ENCODE results near the gene RABL6. TPM values are rescaled to one million over a fixed set of nuclear protein-coding genes. Genes with fewer than 3 reads are reported as not detected.
"Not testable (repeated sequence)": the region's sequence is repeated elsewhere in the genome, so short reads cannot be mapped to it uniquely, and the experiment has no call there.

RABL6 gene
- total RNA-seq, result 115 and 116 TPM in 2 replicates

GRCh38 chr9:136807281-136808074 is at the start of gene RABL6:
Gene RABL6 (plus strand): TSS chr9:136807948. CDS start chr9:136808197, 249 bp downstream.
- intact Hi-C loops (cut with micrococcal nuclease), result loop anchor here (2.0 to 10.0 kb wide), 4 partner anchors 35 to 417 kb away; partner anchors contain the start of genes AJM1, CYSRT1, NOTCH1 and RNF208

- intact Hi-C loops (cut with micrococcal nuclease), result no loop called here
Measured at GRCh38 chr9:136759001-136759400, 48.7 kb upstream of the RABL6 start.

DNA sequence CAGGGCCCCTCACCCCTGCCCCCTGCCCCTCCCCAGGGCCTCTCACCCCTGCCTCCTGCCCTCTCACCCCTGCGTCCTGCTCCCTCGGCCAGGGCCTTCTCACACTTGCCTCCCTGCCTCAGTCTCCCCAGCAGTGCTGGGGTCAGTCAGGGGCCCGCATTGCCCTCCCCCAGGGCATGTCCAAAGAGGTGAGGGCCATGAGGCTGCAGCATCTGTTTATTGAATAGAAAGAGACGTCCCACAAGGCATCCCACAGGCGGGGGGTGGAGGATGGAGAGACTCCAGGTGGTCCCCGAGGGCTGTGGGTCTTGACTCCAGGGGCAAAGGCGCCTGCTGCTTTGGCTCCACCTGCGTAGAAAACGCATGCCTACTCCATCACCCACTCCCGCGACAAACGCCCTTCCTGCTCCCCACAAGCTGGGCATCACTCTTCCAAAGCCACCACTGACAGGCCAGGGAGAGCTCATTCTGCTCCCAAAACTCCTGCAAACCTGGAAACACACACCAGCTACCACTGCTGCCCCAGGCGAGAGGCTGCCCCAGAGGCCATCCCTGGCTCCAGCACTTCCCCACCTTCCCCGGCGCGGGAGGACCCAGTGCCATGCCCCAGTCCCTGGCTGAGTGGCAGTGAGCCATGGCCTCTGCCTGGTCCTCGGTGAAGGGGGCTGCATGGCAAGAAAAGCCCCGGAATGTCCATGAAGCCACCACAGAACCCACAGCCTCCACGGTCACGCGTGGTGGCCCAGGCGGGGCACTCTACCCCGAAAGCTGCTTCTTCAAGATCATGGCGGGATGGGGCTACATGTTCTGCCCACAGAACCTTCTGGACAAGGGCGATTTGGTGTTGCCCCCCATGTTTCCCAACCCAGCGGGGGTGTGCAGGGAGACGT is 48.1 kb upstream of the RABL6 start:
- intact Hi-C loops (cut with micrococcal nuclease), result no loop called here

- intact Hi-C loops (cut with micrococcal nuclease), result no loop called here
Measured at GRCh38 chr9:136760424-136760823, 47.3 kb upstream of the RABL6 start.

DNA sequence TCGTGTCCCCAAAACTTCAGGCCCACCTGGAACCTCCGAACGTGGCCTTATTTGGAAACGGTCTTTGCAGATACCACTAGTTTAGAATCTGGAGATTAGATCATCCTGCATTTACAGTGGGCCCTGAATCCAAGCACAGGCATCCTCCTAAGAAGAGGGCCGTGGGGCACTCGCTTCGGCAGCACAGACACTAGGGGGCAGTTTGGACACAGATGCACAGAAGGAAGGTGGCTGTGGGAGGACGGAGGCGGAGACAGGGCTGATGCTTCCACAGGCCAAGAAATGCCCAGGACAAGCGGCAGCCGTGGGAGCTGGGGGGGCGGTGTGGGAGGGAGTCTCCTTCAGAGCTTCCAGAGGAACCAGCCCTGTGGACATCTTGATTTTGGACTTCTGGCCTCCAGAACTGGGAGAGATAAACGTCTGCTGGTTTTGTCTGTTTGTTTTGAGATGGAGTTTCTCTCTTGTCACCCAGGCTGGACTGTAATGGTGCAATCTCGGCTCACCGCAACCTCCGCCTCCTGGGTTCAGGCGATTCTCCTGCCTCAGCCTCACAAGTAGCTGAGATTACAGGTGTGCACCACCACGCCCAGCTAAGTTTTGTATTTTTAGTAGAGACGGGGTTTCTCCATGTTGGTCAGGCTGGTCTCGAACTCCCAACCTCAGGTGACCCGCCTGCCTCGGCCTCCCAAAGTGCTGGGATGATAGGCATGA is 46.8 kb upstream of the RABL6 start:
- intact Hi-C loops (cut with micrococcal nuclease), result not testable (repeated sequence)

DNA sequence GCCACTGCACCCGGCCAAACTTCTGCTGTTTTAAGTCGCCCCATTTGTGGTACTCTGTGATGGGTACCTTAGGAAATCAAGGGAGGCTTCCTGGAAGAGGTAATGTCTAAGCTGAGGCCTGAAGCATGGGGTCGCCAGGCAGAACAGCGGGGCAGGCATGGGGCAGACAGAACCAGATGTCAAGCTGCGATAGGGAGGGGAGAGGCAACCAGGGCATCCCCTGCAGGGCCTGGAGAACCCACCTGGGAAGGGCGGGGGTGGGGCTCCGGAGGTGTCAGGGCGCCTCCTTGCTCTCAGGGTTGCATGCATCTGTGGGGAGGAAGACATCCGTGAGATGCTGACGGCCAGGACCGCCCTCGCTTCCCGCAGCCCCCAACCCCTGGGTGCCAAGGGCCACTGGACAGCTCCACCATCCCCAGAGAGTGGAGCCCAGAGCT is 46.2 kb upstream of the RABL6 start:
- intact Hi-C loops (cut with micrococcal nuclease), result no loop called here

GRCh38 chr9:136762221-136762691 is 45.5 kb upstream of the RABL6 start:
- intact Hi-C loops (cut with micrococcal nuclease), result no loop called here

DNA sequence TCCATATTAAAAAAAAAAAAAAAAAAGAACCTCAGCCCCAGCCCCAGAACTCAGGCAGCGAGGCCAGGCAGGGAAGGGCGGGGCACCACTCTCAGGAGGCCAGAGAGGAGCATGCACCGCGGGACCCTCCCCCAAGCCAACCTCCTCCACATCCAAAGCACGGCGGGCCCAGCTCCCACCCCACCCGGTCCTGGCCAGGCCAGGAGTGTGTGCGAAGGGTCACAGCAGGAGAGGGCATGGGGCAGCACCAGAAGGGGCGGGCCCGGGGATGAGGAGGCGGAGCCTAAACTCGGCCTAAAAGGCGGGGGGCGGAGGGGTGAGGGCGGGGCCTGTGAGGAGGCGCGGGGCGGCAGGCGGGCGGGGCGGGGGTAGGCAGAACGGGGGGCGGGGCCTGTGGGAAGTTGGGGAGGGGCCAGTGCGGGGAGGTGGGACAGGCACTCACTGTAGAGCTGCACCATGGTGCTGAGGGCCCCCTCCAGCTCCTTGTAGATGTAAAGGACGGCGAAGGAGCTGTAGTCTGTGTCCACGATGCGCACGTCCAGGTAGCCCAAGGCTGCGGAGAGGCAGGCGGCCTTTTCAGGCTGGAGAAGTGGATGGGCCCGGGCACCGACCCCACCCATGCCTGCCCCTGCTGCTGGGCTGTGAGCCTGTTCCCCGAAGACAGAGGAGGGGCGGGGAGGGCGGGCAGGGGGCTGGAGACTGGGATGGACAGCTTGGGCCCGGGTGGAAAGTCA is 44.7 kb upstream of the RABL6 start:
- intact Hi-C loops (cut with micrococcal nuclease), result no loop called here

- intact Hi-C loops (cut with micrococcal nuclease), result no loop called here
Measured at GRCh38 chr9:136763649-136764035, 44.1 kb upstream of the RABL6 start.

GRCh38 chr9:136764301-136764891 is 43.4 kb upstream of the RABL6 start, which contains the start of gene LCN15:
Gene LCN15 (minus strand): TSS chr9:136764518. CDS start chr9:136764488, 30 bp downstream.
- intact Hi-C loops (cut with micrococcal nuclease), result no loop called here

DNA sequence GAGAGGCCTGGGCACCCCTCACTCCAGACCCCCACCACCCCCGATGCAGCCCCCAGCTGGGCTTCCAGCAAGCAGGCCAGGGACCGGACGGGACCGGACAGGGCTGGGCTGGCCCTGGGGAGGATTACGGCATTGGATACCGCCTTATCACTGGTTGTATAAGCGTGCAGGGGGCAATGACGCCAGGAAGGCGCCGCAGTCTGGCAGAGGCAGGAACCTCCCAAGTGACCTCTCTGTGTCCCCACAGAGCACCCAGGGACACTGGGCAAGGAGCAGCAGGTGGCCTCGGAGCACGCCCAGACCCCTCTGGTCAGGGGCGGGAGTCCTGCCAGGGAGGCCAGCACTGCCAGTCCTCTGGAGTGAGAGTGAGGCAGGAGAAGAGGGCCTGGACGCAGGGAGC is 42.7 kb upstream of the RABL6 start:
- intact Hi-C loops (cut with micrococcal nuclease), result no loop called here

DNA sequence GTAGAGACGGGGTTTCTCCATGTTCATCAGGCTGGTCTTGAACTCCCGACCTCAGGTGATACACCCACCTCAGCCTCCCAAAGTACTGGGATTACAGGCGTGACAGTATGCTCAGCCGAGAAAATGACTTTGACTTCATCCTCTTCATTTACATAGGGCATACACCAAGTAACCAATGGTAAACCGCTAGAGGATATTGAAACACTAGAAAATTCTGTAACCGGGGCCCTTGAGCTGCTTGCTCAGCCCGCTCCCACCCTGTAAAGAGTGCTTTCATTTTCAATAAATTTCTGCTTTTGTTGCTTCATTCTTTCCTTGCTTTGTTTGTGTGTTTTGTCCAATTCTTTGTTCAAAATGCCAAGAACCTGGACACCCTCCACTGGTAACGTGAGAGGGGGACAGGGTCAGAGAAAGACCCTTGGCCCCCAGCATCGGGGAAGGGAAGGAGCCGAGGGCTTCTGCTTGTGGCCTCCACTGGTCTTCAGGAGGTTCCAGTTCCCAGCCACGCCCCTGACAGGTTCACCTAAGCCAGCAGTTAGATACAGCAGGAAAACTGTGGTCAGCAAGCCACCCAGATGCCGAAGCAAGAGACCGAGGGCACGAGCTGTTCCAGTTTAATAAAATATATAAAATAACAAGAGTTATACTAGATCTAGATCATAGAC is 41.9 kb upstream of the RABL6 start:
- intact Hi-C loops (cut with micrococcal nuclease), result not testable (repeated sequence)

- intact Hi-C loops (cut with micrococcal nuclease), result not testable (repeated sequence)
Measured at GRCh38 chr9:136766410-136767120, 41.2 kb upstream of the RABL6 start.

DNA sequence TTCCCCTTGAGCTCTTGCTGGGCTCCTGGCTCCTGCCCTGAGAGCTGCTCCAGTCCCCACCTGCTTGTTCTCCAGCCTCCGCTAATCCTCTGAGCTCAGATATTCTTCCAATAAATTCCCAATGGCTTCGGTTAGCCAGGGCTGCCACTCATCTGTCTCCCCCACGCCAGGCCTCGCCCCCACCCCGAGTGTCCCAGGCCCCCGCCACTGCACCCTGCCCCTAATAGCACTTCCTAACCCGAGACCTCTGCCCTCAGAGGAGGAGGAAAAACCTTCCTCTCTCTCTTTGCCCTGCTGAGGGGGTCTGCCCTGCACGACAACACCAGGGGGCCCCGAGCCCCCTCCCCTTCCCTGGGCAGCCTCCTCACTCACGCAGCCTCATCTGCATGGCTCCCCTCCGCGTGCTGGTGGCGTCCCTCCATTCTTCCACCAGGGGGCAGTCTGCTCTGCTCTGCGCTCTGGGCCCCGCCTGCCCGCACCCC is 38.0 kb upstream of the RABL6 start:
- intact Hi-C loops (cut with micrococcal nuclease), result no loop called here

- intact Hi-C loops (cut with micrococcal nuclease), result no loop called here
Measured at GRCh38 chr9:136771907-136772415, 35.8 kb upstream of the RABL6 start.

DNA sequence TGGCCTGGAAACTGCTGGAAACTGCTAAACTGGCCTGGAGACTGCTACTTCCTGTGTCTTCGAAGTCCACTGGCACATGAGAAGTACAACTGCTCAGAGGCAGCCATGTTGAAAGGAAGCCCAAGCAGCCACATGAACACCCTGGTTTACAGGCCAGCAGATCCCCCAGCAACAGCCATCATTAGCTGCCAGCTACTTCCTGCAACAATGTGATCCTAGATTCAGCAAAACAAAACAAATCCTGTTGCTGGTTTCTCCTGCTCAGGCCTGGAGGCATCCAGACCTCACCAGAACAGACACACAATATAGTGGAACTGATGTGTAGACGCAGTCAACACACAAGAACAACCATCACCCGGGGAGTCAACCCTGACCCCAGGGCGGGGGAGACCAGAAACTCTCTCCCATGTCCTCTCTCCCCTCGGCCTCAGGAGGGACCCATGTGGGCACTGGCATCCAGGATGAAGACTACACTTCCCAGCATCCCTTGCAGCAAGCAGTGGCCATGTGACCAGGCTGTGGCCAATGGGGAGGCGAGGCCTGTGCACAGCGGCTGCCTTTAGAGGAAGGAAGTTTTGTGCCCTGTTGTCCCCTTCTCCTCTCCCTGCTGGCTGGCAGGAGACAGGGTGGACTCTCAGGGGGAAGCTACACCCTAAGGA is 34.2 kb upstream of the RABL6 start:
- intact Hi-C loops (cut with micrococcal nuclease), result no loop called here

- intact Hi-C loops (cut with micrococcal nuclease), result no loop called here
Measured at GRCh38 chr9:136774416-136775045, 33.2 kb upstream of the RABL6 start.

GRCh38 chr9:136775191-136775590 is 32.6 kb upstream of the RABL6 start:
- intact Hi-C loops (cut with micrococcal nuclease), result no loop called here

Data from T-helper 2 cell treated with Interferon-gamma antibody and Interleukin-4, amounts not matched to agents 100 ng/mL and 5 ng/mL, for 36 hours (primary cell).